Parathyroid adenoma (tissue), 2 donors: ENCODE results near the gene PAX6.

ENCODE experiments used
- H2AFZ ChIP-seq: fragments of 300-600 bp; sonication (generic); one replicate; pipeline ENCODE4 v1.7.0; 2017; ENCODE audit warnings: antibody characterized with exemption, mild to moderate bottlenecking
- H3K27ac ChIP-seq: fragments of 300-600 bp; sonication (generic); one replicate; pipeline ENCODE4 v1.7.0; 2017
- H3K27me3 ChIP-seq: fragments of 300-600 bp; sonication (generic); one replicate; pipeline ENCODE4 v1.7.0; 2017; ENCODE audit warnings: low read length; ENCODE audit not compliant: control insufficient read depth, insufficient read depth
- H3K36me3 ChIP-seq: fragments of 300-600 bp; sonication (generic); one replicate; pipeline ENCODE4 v1.7.0; 2017; ENCODE audit warnings: low read length; ENCODE audit not compliant: control insufficient read depth, insufficient read depth
- H3K4me1 ChIP-seq: fragments of 300-600 bp; sonication (generic); one replicate; pipeline ENCODE4 v1.7.0; 2017; ENCODE audit warnings: control low read depth
- H3K4me2 ChIP-seq: fragments of 300-600 bp; sonication (generic); one replicate; pipeline ENCODE4 v1.7.0; 2017; ENCODE audit warnings: low read length
- H3K4me3 ChIP-seq: fragments of 300-600 bp; sonication (generic); one replicate; pipeline ENCODE4 v1.7.0; 2017; ENCODE audit warnings: low read depth, low read length
- H3K79me2 ChIP-seq: fragments of 300-600 bp; sonication (generic); one replicate; pipeline ENCODE4 v1.7.0; 2017; ENCODE audit warnings: control low read depth
- H3K9ac ChIP-seq: fragments of 300-600 bp; sonication (generic); one replicate; pipeline ENCODE4 v1.7.0; 2017; ENCODE audit warnings: mild to moderate bottlenecking
- H3K9me3 ChIP-seq: fragments of 300-600 bp; sonication (generic); one replicate; pipeline ENCODE4 v1.7.0; 2017; ENCODE audit warnings: low read length; ENCODE audit not compliant: control insufficient read depth
- TF ChIP-seq, protein P1 (sequence below): fragments of 300-600 bp; sonication (generic); IDR thresholded peaks from one replicate; pipeline ENCODE4 v1.7.0; 2017; ENCODE audit warnings: antibody characterized with exemption, mild to moderate bottlenecking
- donor health status: primary hyperparathyroidism.

Gene PAX6

DNA sequence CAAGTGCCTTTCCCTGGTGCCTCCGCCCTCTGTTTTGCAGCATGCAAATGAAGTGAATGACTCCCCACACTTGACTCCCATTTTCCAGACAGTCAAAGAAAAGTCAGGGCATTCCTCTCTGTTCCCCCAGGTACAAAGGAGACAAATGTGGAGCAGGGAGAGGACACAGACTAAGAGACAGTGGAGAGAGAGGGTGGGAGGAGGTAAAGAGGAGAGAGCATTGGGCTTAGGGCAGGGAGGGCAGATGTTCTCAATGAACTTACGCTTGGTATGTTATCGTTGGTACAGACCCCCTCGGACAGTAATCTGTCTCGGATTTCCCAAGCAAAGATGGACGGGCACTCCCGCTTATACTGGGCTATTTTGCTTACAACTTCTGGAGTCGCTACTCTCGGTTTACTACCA lies 9.8 kb downstream of the PAX6 start:
- H3K4me3 ChIP-seq: no peak overlapping the region
- H3K36me3 ChIP-seq: no peaks in the 10 kb centered on the region
- no peaks in the 10 kb centered on the region for H3K4me1 ChIP-seq
- no peaks in the 10 kb centered on the region for H3K79me2 ChIP-seq
- peaks cover 12% of the 10 kb centered on the region for H3K27me3 ChIP-seq
- H3K27ac ChIP-seq: no peak overlapping the region
- H3K4me2 ChIP-seq: no peak overlapping the region
- no peak overlapping the region for H3K9ac ChIP-seq
- no peaks in the 10 kb centered on the region for H3K9me3 ChIP-seq
- H2AFZ ChIP-seq: no peak overlapping the region
- TF ChIP-seq, protein P1, sequence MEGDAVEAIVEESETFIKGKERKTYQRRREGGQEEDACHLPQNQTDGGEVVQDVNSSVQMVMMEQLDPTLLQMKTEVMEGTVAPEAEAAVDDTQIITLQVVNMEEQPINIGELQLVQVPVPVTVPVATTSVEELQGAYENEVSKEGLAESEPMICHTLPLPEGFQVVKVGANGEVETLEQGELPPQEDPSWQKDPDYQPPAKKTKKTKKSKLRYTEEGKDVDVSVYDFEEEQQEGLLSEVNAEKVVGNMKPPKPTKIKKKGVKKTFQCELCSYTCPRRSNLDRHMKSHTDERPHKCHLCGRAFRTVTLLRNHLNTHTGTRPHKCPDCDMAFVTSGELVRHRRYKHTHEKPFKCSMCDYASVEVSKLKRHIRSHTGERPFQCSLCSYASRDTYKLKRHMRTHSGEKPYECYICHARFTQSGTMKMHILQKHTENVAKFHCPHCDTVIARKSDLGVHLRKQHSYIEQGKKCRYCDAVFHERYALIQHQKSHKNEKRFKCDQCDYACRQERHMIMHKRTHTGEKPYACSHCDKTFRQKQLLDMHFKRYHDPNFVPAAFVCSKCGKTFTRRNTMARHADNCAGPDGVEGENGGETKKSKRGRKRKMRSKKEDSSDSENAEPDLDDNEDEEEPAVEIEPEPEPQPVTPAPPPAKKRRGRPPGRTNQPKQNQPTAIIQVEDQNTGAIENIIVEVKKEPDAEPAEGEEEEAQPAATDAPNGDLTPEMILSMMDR: no peak

DNA sequence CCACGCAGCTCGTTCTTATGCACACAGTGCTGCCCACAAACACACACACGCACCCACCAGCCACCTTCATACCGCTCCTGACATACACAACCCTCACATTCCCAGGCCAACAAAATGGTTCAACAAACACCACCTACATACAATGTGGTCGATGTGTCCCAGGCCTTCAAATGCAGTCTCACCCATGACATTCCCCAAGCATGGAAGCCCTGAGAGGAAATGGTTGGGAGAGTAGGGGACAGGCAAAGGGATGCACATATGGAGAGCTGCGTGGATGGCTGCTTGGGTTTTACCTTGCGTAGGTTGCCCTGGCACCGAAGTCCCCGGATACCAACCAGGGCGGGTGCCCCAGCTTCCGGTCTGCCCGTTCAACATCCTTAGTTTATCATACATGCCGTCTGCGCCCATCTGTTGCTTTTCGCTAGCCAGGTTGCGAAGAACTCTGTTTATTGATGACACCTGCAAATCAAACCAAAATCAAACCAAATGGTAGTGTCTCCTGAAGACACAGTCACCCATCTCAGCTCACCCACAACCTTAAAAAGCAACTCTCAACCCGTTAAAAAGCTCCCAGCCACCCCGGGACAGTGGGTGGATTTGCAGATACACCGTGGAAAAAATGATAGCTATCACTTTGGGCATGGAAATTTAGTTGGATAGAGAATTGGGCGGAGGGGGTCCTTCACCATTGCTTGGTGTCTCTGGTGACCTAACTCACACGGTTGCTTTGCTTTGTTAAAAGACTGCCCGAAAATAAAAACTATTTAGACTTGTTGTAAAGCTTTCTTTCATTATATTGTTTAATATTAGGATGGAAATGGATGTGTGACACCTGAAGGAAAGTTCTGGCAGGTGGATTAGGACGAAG lies 10.5 kb downstream of the PAX6 start:
- Histone ChIP-seq H3K27me3 (peaks cover 12% of the 10 kb centered on the region), H3K79me2 (no peaks in the 10 kb centered on the region), H3K9ac (no peak overlapping the region), H3K27ac (no peak overlapping the region), H3K9me3 (no peaks in the 10 kb centered on the region), H3K4me1 (no peaks in the 10 kb centered on the region), H2AFZ (no peak overlapping the region), H3K4me3 (no peak overlapping the region), H3K4me2 (no peak overlapping the region), H3K36me3 (no peaks in the 10 kb centered on the region)
- TF ChIP-seq, protein P1: no peak

DNA sequence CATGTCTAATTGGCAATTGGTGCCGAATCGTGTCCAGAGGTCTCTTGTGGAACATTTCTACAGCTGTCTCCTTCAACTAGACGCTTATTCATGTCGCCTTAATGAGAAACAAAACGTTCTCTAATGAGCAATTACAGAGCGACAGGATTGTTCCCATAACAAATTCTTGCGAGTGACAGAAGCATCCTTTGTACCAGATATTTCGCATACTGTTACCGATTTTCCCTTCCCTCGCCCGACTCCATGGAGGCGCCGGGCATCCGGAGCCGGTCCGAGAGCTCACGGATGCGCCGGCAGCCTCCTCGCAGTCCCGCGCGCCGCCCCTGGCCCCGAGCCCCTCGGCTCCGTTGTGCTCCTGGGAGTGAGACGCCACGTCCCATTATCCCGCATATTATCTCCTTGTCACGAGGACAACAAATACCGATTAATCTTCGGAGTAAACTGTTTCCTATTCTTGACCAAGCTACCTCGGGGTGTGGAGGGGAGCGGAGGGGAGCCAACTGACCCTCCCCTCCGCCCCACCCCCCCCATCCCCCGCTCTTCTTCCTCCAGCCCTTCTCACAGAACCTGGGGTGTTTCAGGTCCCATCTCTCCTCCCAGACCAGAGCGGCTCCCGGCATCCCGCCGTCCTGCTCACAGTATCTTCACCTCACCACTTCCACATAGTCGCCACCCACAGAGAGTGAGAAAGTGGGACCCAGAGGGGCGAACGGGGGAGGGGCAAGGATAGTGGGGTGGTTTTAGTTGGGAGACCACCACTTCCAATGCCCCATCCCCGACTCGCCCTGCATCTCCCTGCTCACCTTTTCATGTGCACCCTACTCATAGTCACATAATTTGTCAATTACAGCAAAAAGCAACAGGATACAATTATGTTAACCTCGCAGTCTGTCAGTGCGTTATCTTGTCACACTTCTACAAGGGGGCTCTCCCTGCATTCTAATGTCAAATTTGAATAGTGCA lies 11.4 kb downstream of the PAX6 start:
- Histone ChIP-seq H3K36me3 (no peaks in the 10 kb centered on the region), H3K4me3 (no peak overlapping the region), H3K9ac (no peak overlapping the region), H3K79me2 (no peaks in the 10 kb centered on the region), H3K4me2 (no peak overlapping the region), H2AFZ (no peak overlapping the region), H3K27me3 (peaks cover 12% of the 10 kb centered on the region), H3K4me1 (no peaks in the 10 kb centered on the region), H3K9me3 (no peaks in the 10 kb centered on the region), H3K27ac (no peak overlapping the region)
- TF ChIP-seq, protein P1: no peak

DNA sequence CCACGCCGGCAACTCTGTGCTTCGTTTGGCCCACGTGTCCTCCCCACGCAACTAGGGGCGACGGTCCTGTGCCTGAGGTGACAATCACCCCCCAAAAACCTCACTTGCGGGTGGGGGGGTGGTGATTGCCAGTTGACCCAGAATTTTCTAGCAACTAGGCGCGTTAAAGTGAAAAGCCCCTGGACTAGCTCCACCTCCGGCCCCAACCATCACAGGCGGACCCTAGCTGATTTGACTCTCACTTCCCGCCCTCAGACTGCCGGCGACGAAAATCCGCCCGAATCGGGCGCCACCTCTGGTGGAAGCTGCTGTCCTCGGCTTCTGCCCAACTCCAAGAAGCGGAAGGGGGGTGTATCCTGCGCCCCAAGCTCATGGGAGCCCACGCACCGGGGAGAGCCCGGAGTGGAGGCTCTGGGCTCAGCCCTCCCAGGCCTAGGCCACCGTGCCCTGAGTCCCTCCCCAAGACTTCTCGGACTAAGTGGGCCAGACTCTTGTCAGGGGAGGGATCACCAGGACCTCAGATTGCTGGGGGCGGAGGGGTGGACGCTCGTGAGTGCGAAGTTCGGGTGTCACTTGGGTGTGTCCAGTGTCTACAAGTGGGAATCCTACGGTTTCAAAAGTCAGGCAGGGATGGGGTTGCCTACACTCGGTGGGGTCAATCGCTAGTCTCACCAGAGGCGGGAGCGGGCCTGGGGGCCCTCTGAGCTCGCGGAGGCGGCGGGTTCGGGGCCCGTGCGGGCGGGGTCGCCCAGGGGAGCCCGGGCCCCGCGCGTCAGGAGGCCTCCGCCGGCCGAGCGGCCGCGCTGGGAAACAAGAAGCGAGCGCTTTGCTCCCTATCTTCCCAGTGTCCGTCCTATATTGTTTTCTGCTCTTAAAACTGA lies 12.3 kb downstream of the PAX6 start:
- H3K9me3 ChIP-seq: no peaks in the 10 kb centered on the region

More for the DNA sequence above, 12.3 kb downstream of the PAX6 start:
- Histone ChIP-seq H3K4me3 (no peak overlapping the region), H3K9ac (no peak overlapping the region), H3K27me3 (peaks cover 12% of the 10 kb centered on the region), H3K79me2 (no peaks in the 10 kb centered on the region), H3K36me3 (no peaks in the 10 kb centered on the region), H2AFZ (no peak overlapping the region), H3K4me1 (no peaks in the 10 kb centered on the region), H3K4me2 (no peak overlapping the region), H3K27ac (no peak overlapping the region)
- TF ChIP-seq, protein P1: no peak
